Measurements from ENCODE around the gene AGTR1. TPM values are rescaled to one million over a fixed set of nuclear protein-coding genes. Genes with fewer than 3 reads are reported as not detected.

The AGTR1 gene
- total RNA-seq, 1 donor from 2014 or later: not detected

- no peak overlapping the region for H3K27ac ChIP-seq
- TF ChIP-seq EZH2phosphoT487 (IDR thresholded peaks at IDR 0.05): no peak
- TF ChIP-seq CTCF (IDR thresholded peaks at IDR 0.05): no peak
- TF ChIP-seq EZH2 (IDR thresholded peaks at IDR 0.05): no peak
- no peak overlapping the region for H3K4me3 Mint-ChIP-seq
- no peaks in the 10 kb centered on the region for H3K27me3 ChIP-seq
- no peak overlapping the region for H3K4me3 ChIP-seq
- H3K27ac Mint-ChIP-seq: no peak overlapping the region
- no peaks in the 10 kb centered on the region for H3K36me3 Mint-ChIP-seq
- no peak overlapping the region for H3K4me2 ChIP-seq
- no peaks in the 10 kb centered on the region for H3K79me2 ChIP-seq (ENCODE audit: low read depth)
- H3K9me3 ChIP-seq (ENCODE audit: low read depth): no peaks in the 10 kb centered on the region
- no peak for DNase-seq (ENCODE audit: low spot score)
- H3K4me1 Mint-ChIP-seq: no peaks in the 10 kb centered on the region
- H3K27me3 Mint-ChIP-seq (ENCODE audit: insufficient read depth, low read depth): peaks cover 2% of the 10 kb centered on the region
- H3K9me3 Mint-ChIP-seq: no peaks in the 10 kb centered on the region
- no peaks in the 10 kb centered on the region for H3K36me3 ChIP-seq
- H4K20me1 ChIP-seq (ENCODE audit: low read depth): no peaks in the 10 kb centered on the region
- no peak overlapping the region for H2AFZ ChIP-seq (replicated peaks)
- H3K4me1 ChIP-seq: no peaks in the 10 kb centered on the region
- H3K9ac ChIP-seq: no peak overlapping the region
- H3F3A ChIP-seq (ENCODE audit: low read depth): no peaks in the 10 kb centered on the region
Observed at GRCh38 chr3:148681080-148681479, 16.6 kb upstream of the AGTR1 start.

- Mint-ChIP-seq H3K27me3 (ENCODE audit: insufficient read depth, low read depth) (peaks cover 2% of the 10 kb centered on the region), H3K4me1 (no peaks in the 10 kb centered on the region), H3K27ac (no peak overlapping the region), H3K36me3 (no peaks in the 10 kb centered on the region), H3K9me3 (no peaks in the 10 kb centered on the region), H3K4me3 (no peak overlapping the region)
- no peaks in the 10 kb centered on the region for H3K27me3 ChIP-seq
- no peaks in the 10 kb centered on the region for H3F3A ChIP-seq (ENCODE audit: low read depth)
- no peaks in the 10 kb centered on the region for H3K4me1 ChIP-seq
- H3K79me2 ChIP-seq (ENCODE audit: low read depth): no peaks in the 10 kb centered on the region
- H2AFZ ChIP-seq (replicated peaks): no peak overlapping the region
- H3K27ac ChIP-seq: no peak overlapping the region
- H4K20me1 ChIP-seq (ENCODE audit: low read depth): no peaks in the 10 kb centered on the region
- no peaks in the 10 kb centered on the region for H3K36me3 ChIP-seq
- H3K9me3 ChIP-seq (ENCODE audit: low read depth): no peaks in the 10 kb centered on the region
- no peak overlapping the region for H3K4me3 ChIP-seq
- no peak overlapping the region for H3K9ac ChIP-seq
- H3K4me2 ChIP-seq: no peak overlapping the region
- TF ChIP-seq EZH2phosphoT487 (IDR thresholded peaks at IDR 0.05) (no peak), CTCF (IDR thresholded peaks at IDR 0.05) (no peak), EZH2 (IDR thresholded peaks at IDR 0.05) (no peak)
- DNase-seq (ENCODE audit: low spot score): no peak
Observed at GRCh38 chr3:148682997-148683396, 14.7 kb upstream of the AGTR1 start.

GRCh38 chr3:148694116-148694515 lies 3.6 kb upstream of the AGTR1 start:
- no peak overlapping the region for H2AFZ ChIP-seq (replicated peaks)
- H3K27me3 Mint-ChIP-seq (ENCODE audit: insufficient read depth, low read depth): peaks cover 12% of the 10 kb centered on the region
- H3K9me3 Mint-ChIP-seq: peaks cover 4% of the 10 kb centered on the region

More at GRCh38 chr3:148694116-148694515, 3.6 kb upstream of the AGTR1 start:
- Mint-ChIP-seq H3K4me1 (peaks cover 6% of the 10 kb centered on the region), H3K36me3 (no peaks in the 10 kb centered on the region), H3K27ac (no peak overlapping the region), H3K4me3 (no peak overlapping the region)
- no peaks in the 10 kb centered on the region for H3F3A ChIP-seq (ENCODE audit: low read depth)
- no peak for DNase-seq (ENCODE audit: low spot score)
- H3K36me3 ChIP-seq: no peaks in the 10 kb centered on the region
- TF ChIP-seq CTCF (IDR thresholded peaks at IDR 0.05): no peak
- TF ChIP-seq EZH2phosphoT487 (IDR thresholded peaks at IDR 0.05): no peak
- no peak for TF ChIP-seq EZH2 (IDR thresholded peaks at IDR 0.05)
- H4K20me1 ChIP-seq (ENCODE audit: low read depth): peaks cover 4% of the 10 kb centered on the region
- H3K9ac ChIP-seq: no peak overlapping the region
- no peak overlapping the region for H3K4me2 ChIP-seq
- no peak overlapping the region for H3K27ac ChIP-seq
- H3K4me3 ChIP-seq: no peak overlapping the region
- no peaks in the 10 kb centered on the region for H3K4me1 ChIP-seq
- no peaks in the 10 kb centered on the region for H3K79me2 ChIP-seq (ENCODE audit: low read depth)
- H3K27me3 ChIP-seq: peaks cover 36% of the 10 kb centered on the region
- no peaks in the 10 kb centered on the region for H3K9me3 ChIP-seq (ENCODE audit: low read depth)

Measured in neural progenitor cell (in vitro differentiated cells).